BE2C (cell line): ENCODE results near the gene TMC5.

Experiments used
- DNase-seq: peaks from one replicate; pipeline ENCODE4 v3.0.0-alpha.2; 2020
- H3K27me3 ChIP-seq: fragments of 250-450 bp; sonication (Bioruptor Pico); 2 replicates; pipeline ENCODE4 v1.5.1; 2020; ENCODE audit warnings: mild to moderate bottlenecking
- H3K36me3 ChIP-seq: fragments of 250-450 bp; sonication (Bioruptor Pico); 2 replicates; pipeline ENCODE4 v1.5.1; 2020; ENCODE audit warnings: mild to moderate bottlenecking
- H3K4me1 ChIP-seq: fragments of 250-450 bp; sonication (Bioruptor Pico); 2 replicates; pipeline ENCODE4 v1.5.1; 2020
- H3K4me3 ChIP-seq: 2 replicates; pipeline ENCODE4 v1.5.1; 2011; ENCODE audit warnings: low read depth, low read length
- H3K9me3 ChIP-seq: fragments of 250-450 bp; sonication (Bioruptor Pico); 2 replicates; pipeline ENCODE4 v1.5.1; 2020
- CTCF ChIP-seq: IDR thresholded peaks from 2 replicates; pipeline ENCODE4 v1.5.1; 2012; ENCODE audit warnings: mild to moderate bottlenecking, low read depth, low read length

The TMC5 gene

GRCh38 chr16:19486051-19486450 is 68.4 kb downstream of the TMC5 start:
- DNase-seq: no peak
- H3K9me3 ChIP-seq: no peaks in the 10 kb centered on the region
- H3K36me3 ChIP-seq: no peaks in the 10 kb centered on the region
- no peak overlapping the region for H3K4me3 ChIP-seq
- H3K4me1 ChIP-seq: no peaks in the 10 kb centered on the region
- H3K27me3 ChIP-seq: no peaks in the 10 kb centered on the region
- TF ChIP-seq CTCF: no peak

DNA sequence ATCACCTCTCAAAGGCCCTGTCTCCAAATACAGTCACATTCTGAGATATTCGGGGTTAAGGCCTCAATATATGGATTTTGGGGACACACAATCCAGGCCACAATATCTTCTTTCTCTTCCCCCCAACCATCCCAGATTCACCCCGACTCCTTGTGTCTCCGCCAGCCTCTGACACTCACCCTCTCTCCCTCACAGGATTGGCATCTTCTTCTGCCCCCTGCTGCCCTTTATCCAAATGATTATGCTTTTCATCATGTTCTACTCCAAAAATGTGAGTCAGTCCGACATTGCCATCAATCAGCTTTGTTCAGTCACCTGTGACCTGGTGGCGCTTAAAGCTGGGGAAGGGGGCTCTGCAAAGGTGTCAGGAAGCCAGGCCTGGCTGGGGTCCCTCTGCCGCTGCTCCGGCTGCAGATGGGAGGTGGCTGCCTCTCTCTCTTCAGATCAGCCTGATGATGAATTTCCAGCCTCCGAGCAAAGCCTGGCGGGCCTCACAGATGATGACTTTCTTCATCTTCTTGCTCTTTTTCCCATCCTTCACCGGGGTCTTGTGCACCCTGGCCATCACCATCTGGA is 69.2 kb downstream of the TMC5 start:
- H3K36me3 ChIP-seq: no peaks in the 10 kb centered on the region
- no peaks in the 10 kb centered on the region for H3K27me3 ChIP-seq
- H3K4me3 ChIP-seq: no peak overlapping the region
- no peaks in the 10 kb centered on the region for H3K4me1 ChIP-seq
- no peak for TF ChIP-seq CTCF
- no peak for DNase-seq
- no peaks in the 10 kb centered on the region for H3K9me3 ChIP-seq

GRCh38 chr16:19488213-19488640 is 70.5 kb downstream of the TMC5 start:
- Histone ChIP-seq H3K27me3 (no peaks in the 10 kb centered on the region), H3K36me3 (no peaks in the 10 kb centered on the region), H3K9me3 (no peaks in the 10 kb centered on the region), H3K4me3 (no peak overlapping the region), H3K4me1 (no peaks in the 10 kb centered on the region)
- no peak for DNase-seq
- TF ChIP-seq CTCF: no peak

DNA sequence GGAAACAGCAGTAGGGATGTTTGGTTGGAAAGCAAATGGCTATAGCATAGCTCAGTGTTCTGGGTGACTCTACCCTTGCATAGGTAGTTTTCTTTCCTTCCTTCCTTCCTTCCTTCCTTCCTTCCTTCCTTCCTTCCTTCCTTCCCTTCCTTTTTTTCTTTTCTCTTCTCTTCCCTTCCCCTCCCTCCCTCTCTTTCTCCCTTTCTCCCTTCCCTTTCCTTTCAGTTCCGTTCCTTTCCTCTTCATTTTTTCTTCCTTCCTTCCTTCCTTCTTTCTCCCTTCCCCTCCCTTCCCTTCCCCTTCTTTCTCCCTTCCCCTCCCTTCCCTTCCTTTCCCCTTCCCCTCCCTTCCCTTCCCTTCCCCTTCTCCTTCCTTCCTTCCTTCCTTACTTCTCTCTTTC is 72.9 kb downstream of the TMC5 start:
- Histone ChIP-seq H3K9me3 (no peaks in the 10 kb centered on the region), H3K36me3 (no peaks in the 10 kb centered on the region), H3K4me3 (no peak overlapping the region), H3K27me3 (no peaks in the 10 kb centered on the region), H3K4me1 (no peaks in the 10 kb centered on the region)
- TF ChIP-seq CTCF: no peak
- DNase-seq: no peak

DNA sequence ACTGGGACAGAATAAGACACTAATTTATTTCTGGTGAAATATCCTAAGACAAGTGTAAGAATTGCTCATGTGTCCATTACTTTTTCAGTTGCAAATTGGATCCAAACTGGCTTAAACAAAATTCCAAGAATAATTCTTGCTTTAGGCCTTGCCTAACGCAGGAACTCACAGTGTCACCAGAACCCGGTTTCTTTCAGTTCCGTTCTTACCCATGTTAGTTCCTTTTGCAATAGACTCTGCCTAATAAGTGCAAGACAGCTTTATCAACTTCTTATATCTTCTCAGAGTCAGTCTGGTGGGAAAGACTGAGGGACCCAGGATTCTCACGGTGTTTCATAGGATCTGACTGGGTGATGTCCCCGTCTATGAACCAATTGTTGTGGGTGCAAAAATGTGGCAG is 79.5 kb downstream of the TMC5 start:
- Histone ChIP-seq H3K4me3 (no peak overlapping the region), H3K4me1 (no peaks in the 10 kb centered on the region), H3K9me3 (no peaks in the 10 kb centered on the region), H3K27me3 (no peaks in the 10 kb centered on the region), H3K36me3 (peaks cover 4% of the 10 kb centered on the region)
- TF ChIP-seq CTCF: no peak
- no peak for DNase-seq

- no peak for DNase-seq
- no peak overlapping the region for H3K4me3 ChIP-seq
- TF ChIP-seq CTCF: no peak
- peaks cover 20% of the 10 kb centered on the region for H3K36me3 ChIP-seq
- H3K9me3 ChIP-seq: no peaks in the 10 kb centered on the region
- H3K27me3 ChIP-seq: no peaks in the 10 kb centered on the region
- no peaks in the 10 kb centered on the region for H3K4me1 ChIP-seq
These were observed 81.3 kb downstream of the TMC5 start for GRCh38 chr16:19499006-19499405.
